Heart left ventricle (tissue), 16 donors: ENCODE results near the gene TMEM255A. TPM values are rescaled to one million over a fixed set of nuclear protein-coding genes. Genes with fewer than 3 reads are reported as not detected.

Experiments used
- ATAC-seq, 4 donors: fragments of 200-7000 bp; cut with Tn5 transposase; one replicate each; pipeline ENCODE4 v1.9.1; 2020 to 2022; ENCODE audit warnings: moderate library complexity in 4 of 4, mild to moderate bottlenecking in 3 of 4, moderate number of reproducible peaks in 1 of 4
- DNase-seq, 5 donors: peaks; one replicate each; pipeline ENCODE4 v3.0.0-alpha.2; 2020
- H3K27ac ChIP-seq, 12 donors: fragments of 200-600 bp; sonication (generic) in 4 of 12; one replicate each; pipeline versions ENCODE4 v1.5.0 to v1.8.0; 2016 to 2022; ENCODE audit warnings: mild to moderate bottlenecking in 2 of 12
- H3K27me3 ChIP-seq, 9 donors: fragments of 200-600 bp; sonication (generic) in 2 of 9; one replicate each; pipeline versions ENCODE4 v1.5.1 to v1.8.0; 2016 to 2022; ENCODE audit warnings: mild to moderate bottlenecking in 3 of 9
- H3K36me3 ChIP-seq, 9 donors: fragments of 200-600 bp; sonication (generic) in 2 of 9; one replicate each; pipeline versions ENCODE4 v1.5.0 to v1.8.0; 2018 to 2022; ENCODE audit warnings: mild to moderate bottlenecking in 2 of 9
- H3K4me1 ChIP-seq, 12 donors: fragments of 200-600 bp; sonication (generic) in 4 of 12; one replicate each; pipeline versions ENCODE4 v1.5.0 to v1.8.0; 2016 to 2022; ENCODE audit warnings: mild to moderate bottlenecking in 3 of 12
- H3K4me3 ChIP-seq, 12 donors: fragments of 200-600 bp; sonication (generic) in 4 of 12; one replicate each; pipeline versions ENCODE4 v1.5.0 to v1.8.0; 2017 to 2022; ENCODE audit warnings: mild to moderate bottlenecking in 9 of 12, moderate library complexity in 4 of 12
- H3K9me3 ChIP-seq, 12 donors: fragments of 200-600 bp; sonication (generic) in 4 of 12; one replicate each; pipeline versions ENCODE4 v1.5.0 to v1.8.0; 2016 to 2022; ENCODE audit warnings: mild to moderate bottlenecking in 1 of 12
- CTCF ChIP-seq, 12 donors: fragments of 200-600 bp; sonication (generic) in 4 of 12; IDR thresholded peaks; one replicate each; pipeline versions ENCODE4 v1.5.0 to v1.8.0; 2018 to 2022; ENCODE audit warnings: antibody characterized with exemption in 12 of 12, mild to moderate bottlenecking in 5 of 12
- POLR2A ChIP-seq, 2 donors: fragments of 450-650 bp; IDR thresholded peaks; one replicate each; pipeline ENCODE4 v1.6.1; 2017; ENCODE audit warnings: antibody characterized with exemption in 2 of 2, mild to moderate bottlenecking in 2 of 2, moderate library complexity in 2 of 2
- WGBS, 4 donors: extraction: QIAGEN DNeasy Blood & Tissue Kit in 2 of 4; methylation state at CpG; one replicate each; pipeline versions ENCODE4 v1.1.5 to v1.1.7; 2013 to 2018; 5-methylcytosine and 5-hydroxymethylcytosine counted together
- intact Hi-C, 10 donors: fragments of 100-400 bp; cut with DNase I; formaldehyde crosslinking; loops; one replicate each; pipeline versions ENCODE4 v1.11.1 to v1.14.2; 2022
- polyA plus RNA-seq, 2 donors: library from polyadenylated mRNA; stranded (reverse); fragments of 200-250 nt; gene quantifications; one replicate each; pipeline ENCODE4 v1.2.3, GENCODE V29; 2013
- total RNA-seq, 9 donors: library from RNA; depleted of rRNA in 2 of 9; stranded (reverse); fragments of >200 nt in 2 of 9; fragmentation: NEBNext Ultra II Directional in 3 of 9; extraction: Animal tissue kit (Norgen Biotek cat#: 25700) in 3 of 9; gene quantifications; one replicate each; pipeline versions ENCODE4 v1.1.0 to v1.2.4, GENCODE V29; 2016 to 2023
- donor health status: ischemic (EF 13 %, LVEDD 7.1; RV severe dilation, severe dysfunction).
- donor health status: healthy with polysubstance abuse.
- donor health status: DM: no; HTN: yes; CAD: no.
- donor health status: DM: no; HTN: no; CAD: no.
- donor health status: ischemic (EF 25% LVEDD 6.9; RV normal size, moderate dysfunction).
- donor health status: ischemic (EF 25% LVEDD 5.7; RV mildly dilated, moderate dysfunction).
- donor health status: healthy.
- donor health status: DM: yes; HTN: yes; CAD: no.
- donor health status: ischemic (EF 35%, LVEDD 5.7; RV mildly dilated, moderate dysfunction).
- donor health status: nonischemic (EF 11% LVEDD 7.7; RV severe dilation, severe dysfunction).
- donor health status: DM: yes; HTN: yes; CAD: no.
- donor health status: PGD.
- donor health status: ischemic (EF 29% LVEDD 5.4; RV normal size, mild dysfunction).
- donor health status: nonischemic (EF 23%, LVEDD 6.1; RV moderate dilation, normal function).

Gene TMEM255A
- total and polyA plus RNA-seq, 11 donors: 0.04 to 2.4 (median 0.28) TPM

- Histone ChIP-seq H3K4me1 (no peaks in the 10 kb centered on the region), H3K9me3 (peaks cover 0 to 12% (median 0%) of the 10 kb centered on the region in 12 donors), H3K27ac (no peak overlapping the region), H3K4me3 (no peak overlapping the region), H3K36me3 (no peaks in the 10 kb centered on the region), H3K27me3 (peaks cover 0 to 18% (median 0%) of the 10 kb centered on the region in 9 donors)
- intact Hi-C loops: no loop called here
- DNase-seq: no peak
- 60 to 73% (median 66%) methylated on average over 4 of the region's 4 CpGs for WGBS, 4 donors
- no peak for ATAC-seq
- TF ChIP-seq CTCF (IDR thresholded peaks at IDR 0.05): no peak
Measured at GRCh38 chrX:120321520-120322281, 10.4 kb upstream of the TMEM255A start.

DNA sequence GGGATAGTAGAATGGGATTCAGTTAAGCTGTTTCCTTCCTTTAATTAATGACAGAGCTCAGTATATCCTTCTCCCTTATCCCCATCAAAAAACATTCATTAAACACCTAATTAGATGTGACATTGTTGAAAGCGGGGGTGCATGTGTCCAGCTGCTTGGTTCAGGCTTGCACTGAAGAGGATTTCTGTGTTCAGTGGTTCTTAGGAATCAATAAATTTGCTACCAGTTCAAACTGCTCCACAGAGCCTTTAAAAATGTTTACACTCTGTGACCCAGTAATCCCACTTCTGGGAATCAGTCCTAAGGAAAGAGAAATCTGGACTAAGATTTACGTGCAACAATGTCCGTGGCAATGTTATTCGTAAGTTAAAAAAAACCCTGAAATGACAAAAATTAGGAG lies 7.2 kb upstream of the TMEM255A start:
- WGBS, 4 donors: 63 to 77% (median 75%) methylated on average over 4 of the region's 4 CpGs
- Histone ChIP-seq H3K4me3 (no peak overlapping the region), H3K27ac (no peak overlapping the region), H3K27me3 (peaks cover 0 to 36% (median 0%) of the 10 kb centered on the region in 9 donors), H3K4me1 (no peaks in the 10 kb centered on the region), H3K36me3 (no peaks in the 10 kb centered on the region), H3K9me3 (no peaks in the 10 kb centered on the region)
- no peak for ATAC-seq
- intact Hi-C loops: loop anchor here in 2 of 10 donors (10.0 kb wide), 2 partner anchors 136 to 156 kb away; no protein-coding TSS in a partner anchor
- no peak for TF ChIP-seq POLR2A (IDR thresholded peaks at IDR 0.05)
- TF ChIP-seq CTCF (IDR thresholded peaks at IDR 0.05): no peak
- DNase-seq: no peak

DNA sequence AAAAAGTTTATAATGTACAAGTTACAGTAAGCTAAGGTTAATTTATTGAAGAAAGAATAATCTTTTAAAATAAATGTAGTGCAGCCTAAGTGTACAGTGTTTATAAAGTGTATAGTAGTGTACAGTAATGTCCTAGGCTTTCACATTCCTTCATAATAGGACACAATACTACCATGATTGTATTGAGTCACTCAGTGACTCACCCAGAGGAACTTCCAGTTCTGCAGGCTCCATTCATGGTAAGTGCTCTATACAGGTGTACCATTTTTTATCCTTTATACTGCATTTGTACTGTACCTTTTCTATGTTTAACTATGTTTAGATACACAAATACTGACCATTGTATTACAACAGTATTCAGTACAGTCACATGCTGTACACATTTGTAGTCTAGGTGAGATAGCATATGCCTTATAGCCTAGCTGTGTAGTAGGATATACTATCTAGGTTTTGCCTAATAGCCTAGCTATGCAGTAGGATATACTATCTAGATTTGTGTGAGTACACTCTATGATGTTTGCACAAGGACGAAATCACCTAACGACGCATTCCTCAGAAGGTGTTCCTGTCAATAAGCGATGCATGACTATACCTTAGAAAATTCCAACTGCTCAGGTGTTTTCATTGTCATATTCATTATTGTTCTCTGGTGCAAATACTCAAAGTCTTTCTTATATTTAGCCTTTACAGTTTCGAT lies 5.5 kb upstream of the TMEM255A start:
- ATAC-seq: no peak
- Histone ChIP-seq H3K9me3 (no peaks in the 10 kb centered on the region), H3K27me3 (peaks cover 0 to 52% (median 0%) of the 10 kb centered on the region in 9 donors), H3K36me3 (no peaks in the 10 kb centered on the region), H3K4me3 (no peak overlapping the region), H3K27ac (no peak overlapping the region), H3K4me1 (no peaks in the 10 kb centered on the region)
- intact Hi-C loops: loop anchor here in 2 of 10 donors (10.0 kb wide), 2 partner anchors 138 to 158 kb away; no protein-coding TSS in a partner anchor
- no peak for DNase-seq
- no peak for TF ChIP-seq POLR2A (IDR thresholded peaks at IDR 0.05)
- TF ChIP-seq CTCF (IDR thresholded peaks at IDR 0.05): no peak
- WGBS, 4 donors: 70 to 77% (median 72%) methylated on average over 5 of the region's 5 CpGs

GRCh38 chrX:120315776-120316175 lies 4.5 kb upstream of the TMEM255A start:
- Histone ChIP-seq H3K9me3 (no peaks in the 10 kb centered on the region), H3K27me3 (peaks cover 0 to 59% (median 3%) of the 10 kb centered on the region in 9 donors), H3K4me1 (peaks cover 0 to 6% (median 0%) of the 10 kb centered on the region in 12 donors), H3K4me3 (no peak overlapping the region), H3K27ac (no peak overlapping the region), H3K36me3 (no peaks in the 10 kb centered on the region)
- DNase-seq (no peak), ATAC-seq (no peak)
- no peak for TF ChIP-seq CTCF (IDR thresholded peaks at IDR 0.05)
- no peak for TF ChIP-seq POLR2A (IDR thresholded peaks at IDR 0.05)
- intact Hi-C loops: loop anchor here in 2 of 10 donors (10.0 kb wide), 2 partner anchors 139 to 159 kb away; no protein-coding TSS in a partner anchor
- WGBS, 4 donors: 26 to 49% (median 43%) methylated on average over 4 of the region's 4 CpGs
